GM18951 (cell line): ENCODE measurements around the gene CAMK1G.

Experiments used
- POLR2A ChIP-seq: IDR thresholded peaks from 4 replicates; pipeline ENCODE4 v1.6.1; 2011; ENCODE audit warnings: mild to moderate bottlenecking; ENCODE audit not compliant: insufficient read length, insufficient read depth; ENCODE audit errors: extremely low read depth
- in situ Hi-C: fragments of 300-500 bp; cut with MboI; formaldehyde crosslinking; loops from one replicate; pipeline ENCODE4 v1.12.0; 2022; ENCODE audit warnings: low sequenced_read_pairs, mixed read lengths, inconsistent platforms; ENCODE audit not compliant: unreplicated experiment

CAMK1G gene

DNA sequence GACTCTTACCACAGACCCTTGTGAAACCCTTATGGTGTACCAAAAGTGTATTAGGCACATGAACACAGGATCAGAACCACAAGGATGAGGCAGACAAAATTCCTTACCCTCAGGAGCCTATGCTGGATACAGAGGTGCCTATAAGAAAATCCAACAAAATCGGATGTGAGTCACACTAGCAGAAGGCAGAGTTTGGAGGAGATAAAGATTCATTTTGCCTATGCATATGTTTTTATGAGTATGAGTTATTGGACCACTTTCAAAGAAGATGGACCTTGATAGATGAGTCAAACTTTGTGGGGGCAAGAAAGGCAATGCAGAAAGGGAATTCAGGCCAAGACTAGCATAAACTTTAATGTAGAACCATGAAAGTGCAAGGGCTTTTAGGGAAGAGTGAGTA is 17.0 kb downstream of the CAMK1G start:
- TF ChIP-seq POLR2A, result no peak

DNA sequence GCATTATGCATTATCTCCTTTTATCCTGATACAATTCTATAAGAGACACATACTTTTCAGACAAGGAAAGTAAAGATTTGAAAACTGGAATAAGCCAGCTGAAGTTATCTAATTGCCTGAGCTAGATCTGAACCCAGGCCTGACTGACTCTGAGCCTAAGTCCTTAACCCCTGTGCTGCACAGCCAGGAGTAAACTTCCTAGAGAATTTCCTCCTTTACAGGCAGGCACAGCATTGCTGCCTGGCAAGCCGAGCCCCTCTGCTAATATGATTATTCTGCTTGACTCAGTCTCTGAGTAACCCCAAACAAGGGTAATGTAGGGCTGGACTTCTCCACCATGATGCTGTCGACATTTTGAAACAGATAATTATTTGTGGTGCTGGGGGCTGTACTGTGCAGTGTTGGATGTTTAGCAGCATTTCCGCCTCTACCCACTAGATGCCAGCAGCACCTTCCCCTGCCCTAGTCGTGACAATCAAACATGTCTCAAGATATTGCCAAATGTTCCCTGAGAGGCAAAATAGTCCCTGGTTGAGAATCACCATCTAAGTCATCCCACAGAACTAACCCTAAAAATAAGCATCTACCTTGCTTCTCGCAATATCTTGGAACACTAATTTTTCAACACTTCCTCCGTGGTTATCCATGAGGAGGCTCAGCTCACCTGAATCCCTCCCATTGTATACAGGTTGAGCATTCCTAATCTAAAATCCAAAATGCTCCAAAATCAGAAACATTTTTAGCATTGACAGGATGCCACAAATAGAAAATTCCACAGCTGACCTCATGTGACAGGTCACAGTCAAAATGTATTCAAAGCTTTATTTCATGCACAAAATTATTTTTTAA is 18.5 kb downstream of the CAMK1G start:
- in situ Hi-C loops, result no loop called here
- no peak for TF ChIP-seq POLR2A

More for the DNA sequence above, 17.0 kb downstream of the CAMK1G start:
- in situ Hi-C loops, result no loop called here

DNA sequence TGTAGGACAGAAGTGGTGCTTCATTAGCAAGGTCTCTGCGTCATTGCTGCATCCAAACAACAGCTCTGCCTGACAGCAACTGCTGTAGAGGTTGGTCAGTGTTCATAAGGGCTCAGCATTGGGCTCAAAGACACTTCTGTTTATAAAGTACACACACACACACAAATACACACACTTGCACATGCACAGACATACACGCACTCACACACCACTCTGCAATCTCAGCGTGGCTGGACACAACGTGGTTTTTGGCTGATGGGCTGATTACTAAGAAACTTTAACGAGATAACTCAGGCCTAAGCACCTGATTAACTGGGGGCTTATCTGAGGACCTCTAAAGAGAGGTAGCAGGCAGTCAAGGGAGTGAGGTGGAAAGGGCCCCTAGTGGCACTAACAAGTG is 20.4 kb downstream of the CAMK1G start:
- in situ Hi-C loops, result no loop called here
- TF ChIP-seq POLR2A, result no peak

DNA sequence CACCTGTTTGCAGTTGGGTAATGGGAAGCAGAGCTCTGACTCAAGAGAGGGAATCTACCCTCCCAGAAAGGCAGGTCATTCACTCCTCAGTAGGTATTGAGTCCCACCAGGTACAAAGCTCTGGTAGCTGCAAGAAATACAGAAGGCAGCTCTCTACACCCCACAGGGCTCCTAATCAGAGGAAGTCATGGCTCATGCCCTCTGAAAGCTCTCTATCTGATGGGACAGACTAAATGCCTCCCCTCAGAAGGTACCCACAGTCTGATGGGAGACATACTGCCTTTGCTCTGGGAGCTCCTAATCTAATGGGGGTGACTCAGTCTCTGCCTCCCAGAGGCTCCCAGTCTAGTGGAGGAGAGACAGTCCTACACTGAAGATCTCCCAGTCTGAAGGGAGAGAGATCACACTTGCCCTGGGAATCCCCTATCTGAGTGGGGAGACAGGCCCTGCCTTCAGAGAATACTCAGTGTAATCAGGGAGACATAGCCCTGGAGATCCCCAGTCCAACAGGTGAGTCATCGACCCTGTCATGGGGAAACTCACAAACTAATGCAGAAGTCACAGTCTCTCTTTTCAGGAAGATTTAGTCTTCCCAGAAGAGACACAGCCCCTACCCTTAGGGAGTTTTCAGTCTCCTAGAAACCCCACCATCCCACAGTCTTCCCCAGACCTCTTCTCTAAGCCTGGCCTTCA is 23.7 kb downstream of the CAMK1G start:
- in situ Hi-C loops, result no loop called here
- no peak for TF ChIP-seq POLR2A

DNA sequence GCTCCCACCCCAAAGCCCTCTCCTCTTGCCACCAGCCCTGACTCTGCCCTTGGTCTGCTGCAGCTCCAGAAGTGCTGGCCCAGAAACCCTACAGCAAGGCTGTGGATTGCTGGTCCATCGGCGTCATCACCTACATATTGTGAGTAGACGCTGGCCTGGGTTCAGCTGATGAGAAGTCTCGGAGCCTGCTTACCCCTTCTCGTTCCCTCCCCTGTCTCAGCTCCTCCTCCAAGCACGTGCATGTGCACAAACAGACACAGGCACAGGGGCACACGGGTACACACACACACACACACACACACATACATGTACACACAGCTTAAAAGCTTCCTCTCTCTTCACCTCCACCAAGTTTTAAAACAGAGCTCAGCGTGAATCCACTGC is 24.3 kb downstream of the CAMK1G start:
- in situ Hi-C loops, result no loop called here
- no peak for TF ChIP-seq POLR2A

DNA sequence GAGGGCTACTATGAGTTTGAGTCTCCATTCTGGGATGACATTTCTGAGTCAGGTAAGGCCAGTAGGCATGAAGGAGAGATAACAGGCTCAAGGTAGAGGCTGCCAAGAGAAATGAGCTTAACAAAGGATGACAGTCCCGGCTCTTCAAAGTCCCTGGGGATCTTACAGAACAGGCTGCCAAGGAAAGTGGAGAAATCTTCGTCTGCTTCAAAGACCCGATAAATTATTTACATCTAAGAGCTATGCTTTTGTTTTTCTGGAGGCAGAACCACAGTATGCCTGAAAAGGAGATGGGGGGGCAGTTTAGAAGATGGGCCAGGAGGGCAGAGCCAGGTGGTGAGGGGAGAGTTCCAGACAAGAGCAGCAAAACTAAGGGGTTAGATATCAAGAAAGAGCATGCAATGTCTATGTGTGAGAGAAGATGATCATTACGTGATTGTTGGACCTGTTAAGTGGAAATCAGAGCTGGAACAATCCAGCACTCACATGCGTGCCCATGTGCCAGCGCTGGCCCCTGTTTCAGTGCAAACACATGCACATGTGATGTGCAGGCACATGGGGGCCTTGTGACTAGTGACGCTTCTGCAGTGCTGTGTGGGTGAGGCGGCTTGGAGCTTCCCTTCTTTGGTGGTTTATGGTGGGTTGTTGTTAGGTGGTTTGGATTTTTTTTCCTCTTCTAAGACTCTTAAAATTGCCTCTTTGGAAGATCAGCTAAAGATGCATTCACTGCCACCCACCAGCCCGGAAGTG is 25.7 kb downstream of the CAMK1G start:
- no peak for TF ChIP-seq POLR2A
- in situ Hi-C loops, result no loop called here

DNA sequence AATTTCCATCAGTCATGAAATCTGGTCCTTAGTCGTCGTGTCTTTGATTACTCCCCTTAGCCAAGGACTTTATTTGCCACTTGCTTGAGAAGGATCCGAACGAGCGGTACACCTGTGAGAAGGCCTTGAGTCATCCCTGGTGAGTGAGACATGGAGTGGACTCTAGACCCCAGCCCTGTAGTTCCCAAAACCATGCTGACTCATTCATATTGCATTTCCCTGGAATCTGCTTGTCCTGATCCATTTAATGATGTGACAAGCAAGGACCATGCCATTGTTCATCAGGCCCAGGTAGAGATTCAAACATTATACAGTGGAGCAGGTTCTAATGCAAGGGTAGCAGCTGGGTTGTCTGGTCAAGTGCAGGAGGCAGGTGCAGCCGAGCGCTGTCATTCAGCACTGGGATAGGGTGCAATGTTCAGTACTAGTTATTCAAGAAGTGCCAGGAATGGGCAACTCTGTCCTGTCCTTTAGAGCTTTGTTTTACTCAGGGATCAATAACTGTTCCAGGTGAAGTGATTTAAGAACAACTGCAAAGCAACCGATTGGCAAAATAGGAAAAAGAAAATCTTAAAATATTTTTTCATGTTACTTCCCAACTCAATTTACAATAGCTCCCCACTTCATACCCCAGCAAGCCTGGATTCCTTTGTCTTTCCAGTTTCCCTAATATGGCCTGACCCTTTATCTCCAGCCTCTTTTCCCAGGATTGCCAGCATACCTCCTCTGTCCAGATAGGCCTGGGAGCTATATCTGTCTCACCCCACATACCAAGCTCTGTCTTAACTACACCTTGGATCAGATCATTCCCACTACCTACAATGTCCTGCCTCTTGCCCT is 26.5 kb downstream of the CAMK1G start:
- in situ Hi-C loops, result no loop called here

DNA sequence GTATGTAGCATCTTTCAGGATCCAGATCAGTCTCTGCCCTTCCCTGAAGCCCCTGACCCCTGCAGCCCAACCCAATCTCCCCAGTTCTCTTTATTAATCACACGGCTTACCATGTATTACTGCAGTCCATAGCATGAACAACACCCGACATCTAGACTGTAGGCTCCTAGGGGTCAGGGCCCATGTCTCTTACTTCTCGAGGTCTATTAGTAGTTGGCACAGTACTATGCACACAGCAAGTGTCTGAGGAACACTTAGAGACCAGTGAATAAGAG is 27.1 kb downstream of the CAMK1G start:
- in situ Hi-C loops, result no loop called here
- no peak for TF ChIP-seq POLR2A

More for the DNA sequence above, 26.5 kb downstream of the CAMK1G start:
- TF ChIP-seq POLR2A, result no peak

DNA sequence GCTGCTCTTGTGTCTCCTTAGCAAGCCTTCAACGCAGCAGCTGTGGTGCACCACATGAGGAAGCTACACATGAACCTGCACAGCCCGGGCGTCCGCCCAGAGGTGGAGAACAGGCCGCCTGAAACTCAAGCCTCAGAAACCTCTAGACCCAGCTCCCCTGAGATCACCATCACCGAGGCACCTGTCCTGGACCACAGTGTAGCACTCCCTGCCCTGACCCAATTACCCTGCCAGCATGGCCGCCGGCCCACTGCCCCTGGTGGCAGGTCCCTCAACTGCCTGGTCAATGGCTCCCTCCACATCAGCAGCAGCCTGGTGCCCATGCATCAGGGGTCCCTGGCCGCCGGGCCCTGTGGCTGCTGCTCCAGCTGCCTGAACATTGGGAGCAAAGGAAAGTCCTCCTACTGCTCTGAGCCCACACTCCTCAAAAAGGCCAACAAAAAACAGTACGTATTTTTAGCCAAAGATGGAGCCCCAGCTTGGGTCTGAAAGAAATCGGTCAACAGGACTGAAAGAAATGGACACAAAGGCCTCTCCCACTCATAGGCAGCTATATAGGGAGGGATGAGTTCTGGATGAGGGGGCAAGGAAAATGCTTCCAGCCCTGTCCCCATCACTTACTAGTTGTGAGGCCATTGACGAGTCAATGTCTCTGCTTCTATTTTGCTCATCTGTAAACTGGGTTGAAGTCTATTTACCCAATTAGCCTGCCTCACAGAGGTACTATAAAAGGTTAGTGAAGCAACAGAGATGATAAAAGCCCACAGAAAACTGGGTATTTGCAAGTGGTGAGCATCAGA is 28.5 kb downstream of the CAMK1G start:
- in situ Hi-C loops, result no loop called here
- no peak for TF ChIP-seq POLR2A

DNA sequence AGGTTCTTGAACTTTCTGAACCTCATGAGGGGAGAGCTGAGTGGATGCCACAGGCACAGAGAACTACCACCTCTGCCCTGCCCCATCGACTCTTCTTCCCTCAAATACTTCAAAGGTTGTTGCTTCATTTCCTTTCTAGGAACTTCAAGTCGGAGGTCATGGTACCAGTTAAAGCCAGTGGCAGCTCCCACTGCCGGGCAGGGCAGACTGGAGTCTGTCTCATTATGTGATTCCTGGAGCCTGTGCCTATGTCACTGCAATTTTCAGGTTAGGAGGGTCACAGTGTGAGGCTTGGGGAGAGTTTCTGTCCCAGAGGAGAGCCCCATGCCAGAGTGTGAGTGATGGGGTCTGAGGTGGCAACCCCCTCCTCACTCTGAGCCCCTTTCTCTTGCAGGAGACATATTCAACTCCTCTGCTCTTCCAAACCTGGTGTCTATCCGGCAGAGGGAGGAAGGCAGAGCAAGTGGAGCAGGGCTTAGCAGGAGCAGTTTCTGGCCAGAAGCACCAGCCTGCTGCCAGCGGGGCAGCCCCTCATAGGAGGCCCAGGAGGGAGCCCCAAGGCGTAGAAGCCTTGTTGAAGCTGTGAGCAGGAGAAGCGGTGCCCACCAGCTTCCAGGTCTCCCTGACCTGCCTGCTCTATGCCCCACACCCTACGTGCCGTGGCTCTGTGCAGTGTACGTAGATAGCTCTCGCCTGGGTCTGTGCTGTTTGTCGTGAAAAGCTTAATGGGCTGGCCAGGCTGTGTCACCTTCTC is 29.3 kb downstream of the CAMK1G start:
- in situ Hi-C loops, result no loop called here
- no peak for TF ChIP-seq POLR2A

DNA sequence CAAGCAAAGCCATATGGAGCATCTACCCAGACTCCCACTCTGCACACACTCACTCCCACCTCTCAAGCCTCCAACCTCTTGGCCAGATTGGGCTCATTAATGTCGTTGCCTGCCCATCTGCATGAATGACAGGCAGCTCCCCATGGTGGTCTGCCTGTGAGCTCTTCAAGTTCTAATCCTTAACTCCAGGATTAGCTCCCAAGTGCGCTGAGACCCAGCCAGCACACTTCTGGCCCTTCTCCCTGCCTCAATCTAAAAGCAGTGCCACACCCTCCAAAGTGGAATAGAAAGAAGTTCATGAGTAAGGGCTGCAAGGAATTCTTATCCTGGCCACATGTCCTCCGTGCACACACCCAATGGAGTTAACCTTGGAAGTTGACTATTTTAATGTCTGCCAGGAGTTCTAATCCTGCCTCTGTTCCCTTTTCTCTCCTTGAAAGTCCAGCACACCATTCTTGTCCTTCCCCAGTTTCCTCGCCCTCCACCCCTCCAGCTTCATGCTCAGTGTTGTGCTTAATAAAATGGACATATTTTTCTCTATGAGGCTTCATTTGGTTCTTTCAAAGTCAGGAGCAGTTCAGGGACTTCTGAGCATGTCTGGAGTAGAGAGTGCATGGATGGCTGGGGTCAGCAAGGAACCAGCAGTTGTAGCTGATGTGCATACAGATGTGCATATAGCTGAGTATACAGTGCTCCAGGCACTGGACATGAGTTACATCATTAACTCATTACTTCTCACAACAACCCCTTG is 30.1 kb downstream of the CAMK1G start:
- in situ Hi-C loops, result no loop called here
- no peak for TF ChIP-seq POLR2A
